DND-41 (cell line): Measurements from ENCODE around the gene EHBP1.

ENCODE experiments used
- EZH2 ChIP-seq: IDR thresholded peaks from 3 replicates; pipeline ENCODE4 v1.6.1; 2012; ENCODE audit warnings: borderline replicate concordance, low read depth, mild to moderate bottlenecking, moderate library complexity, low read length, inconsistent platforms; ENCODE audit not compliant: severe bottlenecking
- TF ChIP-seq, protein P1 (sequence below): IDR thresholded peaks from 2 replicates; pipeline ENCODE4 v1.5.1; 2012; ENCODE audit warnings: borderline replicate concordance, low read length, moderate library complexity, mild to moderate bottlenecking; ENCODE audit not compliant: poor library complexity, severe bottlenecking; ENCODE audit errors: extremely low read depth

DNA sequence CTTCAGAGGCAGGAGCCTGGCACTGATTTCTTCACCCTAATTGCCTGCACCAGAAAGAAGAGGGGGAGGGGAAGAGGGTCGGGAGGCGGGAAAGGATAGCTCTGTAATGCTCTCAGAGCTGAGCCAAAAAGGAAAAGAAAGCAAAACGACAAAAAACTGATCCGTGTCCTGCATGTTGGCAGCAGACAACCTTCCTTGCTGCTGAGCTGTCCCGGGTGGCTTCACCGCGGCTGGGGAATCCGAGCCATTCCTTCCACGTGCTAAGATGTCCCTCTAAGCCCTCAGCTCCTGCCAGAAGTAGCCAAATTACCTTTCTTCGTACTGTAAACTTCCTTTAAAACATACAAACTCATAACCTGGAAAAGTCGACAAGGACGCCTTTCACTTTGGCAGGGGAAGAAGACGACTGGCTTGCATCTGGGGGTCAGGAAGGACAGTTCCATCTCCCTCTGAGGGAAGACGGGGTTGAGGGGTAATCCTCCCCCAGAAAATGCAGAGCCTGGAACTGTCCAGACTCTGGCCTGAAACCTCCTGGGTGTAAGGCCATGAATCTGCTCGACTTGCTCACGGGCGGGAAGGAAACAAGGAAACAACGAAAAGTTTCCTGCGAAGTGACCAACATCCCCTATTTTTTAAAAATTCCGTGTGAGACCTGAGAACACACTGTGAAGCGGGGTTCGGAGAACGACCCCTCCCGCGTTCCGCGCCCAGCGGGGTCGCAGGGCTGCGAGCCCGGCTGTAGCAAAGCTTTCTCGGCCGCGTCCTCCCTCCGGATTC is 352.8 kb downstream of the EHBP1 start:
- TF ChIP-seq, protein P1, sequence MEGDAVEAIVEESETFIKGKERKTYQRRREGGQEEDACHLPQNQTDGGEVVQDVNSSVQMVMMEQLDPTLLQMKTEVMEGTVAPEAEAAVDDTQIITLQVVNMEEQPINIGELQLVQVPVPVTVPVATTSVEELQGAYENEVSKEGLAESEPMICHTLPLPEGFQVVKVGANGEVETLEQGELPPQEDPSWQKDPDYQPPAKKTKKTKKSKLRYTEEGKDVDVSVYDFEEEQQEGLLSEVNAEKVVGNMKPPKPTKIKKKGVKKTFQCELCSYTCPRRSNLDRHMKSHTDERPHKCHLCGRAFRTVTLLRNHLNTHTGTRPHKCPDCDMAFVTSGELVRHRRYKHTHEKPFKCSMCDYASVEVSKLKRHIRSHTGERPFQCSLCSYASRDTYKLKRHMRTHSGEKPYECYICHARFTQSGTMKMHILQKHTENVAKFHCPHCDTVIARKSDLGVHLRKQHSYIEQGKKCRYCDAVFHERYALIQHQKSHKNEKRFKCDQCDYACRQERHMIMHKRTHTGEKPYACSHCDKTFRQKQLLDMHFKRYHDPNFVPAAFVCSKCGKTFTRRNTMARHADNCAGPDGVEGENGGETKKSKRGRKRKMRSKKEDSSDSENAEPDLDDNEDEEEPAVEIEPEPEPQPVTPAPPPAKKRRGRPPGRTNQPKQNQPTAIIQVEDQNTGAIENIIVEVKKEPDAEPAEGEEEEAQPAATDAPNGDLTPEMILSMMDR = no peak
- no peak for TF ChIP-seq EZH2
